NCI-H526 (cell line): ENCODE results near the gene CPLX4.

Experiments
- DNase-seq, 2 experiments: peaks; one replicate each; lab custom pipeline; 2025; lab: John Stamatoyannopoulos, UW

CPLX4 gene, protein sequence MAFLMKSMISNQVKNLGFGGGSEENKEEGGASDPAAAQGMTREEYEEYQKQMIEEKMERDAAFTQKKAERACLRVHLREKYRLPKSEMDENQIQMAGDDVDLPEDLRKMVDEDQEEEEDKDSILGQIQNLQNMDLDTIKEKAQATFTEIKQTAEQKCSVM

GRCh38 chr18:59318460-59319050 lies at the start of gene CPLX4:
Gene CPLX4, minus strand, starts transcription at chr18:59318649. Its CDS starts 187 bp downstream, at chr18:59318462.
- no peak for DNase-seq

- DNase-seq, result no peak
Observed at GRCh38 chr18:59360381-59360780, 41.9 kb upstream of the CPLX4 start.

GRCh38 chr18:59359576-59359952 lies 41.1 kb upstream of the CPLX4 start:
- DNase-seq, result peak; percentile 76 to 80

GRCh38 chr18:59358712-59359575 lies 40.5 kb upstream of the CPLX4 start, which contains the start of gene LMAN1:
Gene LMAN1, minus strand, starts transcription at chr18:59359265. Its CDS starts 21 bp downstream, at chr18:59359244.
- peak; percentile 82 to 98 for DNase-seq

GRCh38 chr18:59358414-59358711 lies 39.9 kb upstream of the CPLX4 start:
- no peak for DNase-seq

DNA sequence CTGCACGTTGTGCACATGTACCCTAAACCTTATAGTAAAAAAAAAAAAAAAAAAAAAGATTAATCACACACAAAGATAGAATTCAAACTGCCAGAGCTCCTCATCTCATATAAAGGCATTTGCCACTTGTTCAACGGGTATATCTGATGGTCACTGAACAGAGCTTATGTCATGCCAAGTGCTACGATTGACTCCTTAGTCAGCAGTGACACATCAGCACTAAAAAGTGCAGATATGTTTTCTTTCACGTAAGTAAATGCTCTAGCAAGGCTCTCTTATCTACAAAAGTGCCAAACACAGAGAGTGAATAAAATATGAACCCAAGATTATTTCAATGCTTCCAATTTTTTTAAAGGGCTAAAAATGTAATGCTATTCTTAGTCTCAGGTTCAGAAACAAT lies 39.5 kb upstream of the CPLX4 start:
- no peak for DNase-seq

DNA sequence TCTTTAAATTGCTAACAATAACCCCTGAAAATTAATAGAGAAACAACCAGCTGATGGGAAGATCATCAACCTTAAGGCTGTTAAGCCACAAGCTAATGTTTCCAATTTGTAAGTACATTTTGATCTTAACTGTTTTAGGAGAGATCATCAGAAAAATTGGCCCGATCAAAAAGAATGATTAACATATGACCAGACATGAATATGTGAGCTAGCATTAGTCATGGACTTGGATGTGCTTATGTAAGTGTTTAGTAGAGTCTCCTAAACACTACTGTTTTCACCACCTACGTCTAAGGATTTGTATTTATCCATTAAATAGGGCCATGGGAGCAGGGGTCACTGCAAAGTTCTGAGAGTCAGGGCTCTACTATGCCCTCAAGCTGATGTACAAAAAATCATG lies 36.3 kb upstream of the CPLX4 start:
- DNase-seq, result no peak

DNA sequence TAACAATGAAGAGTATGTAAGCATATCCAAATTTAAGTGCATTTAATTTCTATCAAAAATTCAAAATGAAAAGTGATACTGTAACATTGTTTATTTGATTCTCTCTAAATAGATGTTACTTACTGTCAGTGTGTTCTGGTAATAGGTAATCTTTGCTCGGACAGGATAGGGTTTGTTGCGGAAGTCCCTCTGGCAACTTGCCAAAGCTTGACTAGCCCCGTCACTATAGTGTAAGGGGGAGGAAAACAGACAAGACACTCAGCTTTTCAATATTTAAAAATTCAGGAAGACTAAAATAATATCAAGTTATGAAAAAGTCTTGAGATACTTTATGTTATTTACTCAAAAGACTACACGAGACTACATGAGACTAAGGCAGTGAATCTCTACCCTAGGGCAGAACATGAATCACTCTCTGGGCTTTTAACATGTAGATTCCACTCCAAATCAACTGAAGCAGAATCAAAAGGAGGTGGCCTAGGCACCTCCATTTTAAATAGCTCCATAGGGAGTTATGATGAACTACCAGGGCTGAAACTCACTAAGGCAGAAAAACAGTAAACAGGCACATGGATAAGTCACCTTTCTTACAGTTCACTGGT lies 34.7 kb upstream of the CPLX4 start:
- no peak for DNase-seq

DNA sequence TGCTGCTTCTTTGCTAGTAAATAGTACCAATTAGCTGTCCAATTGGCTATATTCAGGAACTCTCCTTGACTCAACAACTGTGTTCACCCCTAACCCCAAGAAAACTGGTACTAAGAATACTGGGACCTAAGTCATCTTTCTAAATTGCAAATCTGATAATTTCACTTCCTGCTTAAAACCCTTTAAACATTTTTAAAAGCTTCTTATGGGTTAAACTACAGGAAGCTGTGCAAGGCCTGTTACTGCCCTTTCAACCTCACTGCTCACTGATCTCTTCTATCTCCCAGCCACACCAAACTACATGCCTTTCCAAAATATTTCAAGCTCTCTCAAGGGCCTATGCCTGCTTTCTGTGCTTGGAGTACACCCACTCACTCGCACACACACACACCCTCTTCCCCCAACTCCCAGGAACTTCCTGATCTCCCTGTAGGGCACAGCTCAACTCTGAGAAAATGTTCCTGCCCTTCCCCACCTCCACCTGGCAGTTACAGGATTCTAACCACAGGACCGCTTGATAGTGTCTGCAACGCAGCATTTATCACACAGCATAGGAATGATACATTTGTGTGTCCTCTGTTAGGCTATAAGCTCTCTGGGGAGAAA lies 33.9 kb upstream of the CPLX4 start:
- DNase-seq, result no peak

DNA sequence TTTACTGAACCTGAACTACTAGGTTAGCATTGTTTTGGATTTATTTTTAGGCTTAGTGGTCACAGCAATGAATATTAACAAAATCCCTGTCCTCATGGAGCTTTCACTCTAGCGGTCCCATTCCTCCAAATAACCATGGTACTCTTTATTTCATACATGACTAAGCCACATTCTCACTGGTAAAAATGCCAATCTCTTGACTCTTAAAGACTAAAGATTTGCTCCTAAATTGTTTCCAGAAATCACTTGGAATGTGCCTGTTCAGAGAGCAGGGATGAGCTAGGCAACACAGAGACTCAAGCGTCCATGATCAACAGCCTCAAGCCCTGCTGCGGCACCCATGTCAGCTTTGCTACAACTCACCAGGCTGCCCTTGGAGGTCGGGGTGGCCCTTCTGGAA lies 27.1 kb upstream of the CPLX4 start:
- no peak for DNase-seq

DNA sequence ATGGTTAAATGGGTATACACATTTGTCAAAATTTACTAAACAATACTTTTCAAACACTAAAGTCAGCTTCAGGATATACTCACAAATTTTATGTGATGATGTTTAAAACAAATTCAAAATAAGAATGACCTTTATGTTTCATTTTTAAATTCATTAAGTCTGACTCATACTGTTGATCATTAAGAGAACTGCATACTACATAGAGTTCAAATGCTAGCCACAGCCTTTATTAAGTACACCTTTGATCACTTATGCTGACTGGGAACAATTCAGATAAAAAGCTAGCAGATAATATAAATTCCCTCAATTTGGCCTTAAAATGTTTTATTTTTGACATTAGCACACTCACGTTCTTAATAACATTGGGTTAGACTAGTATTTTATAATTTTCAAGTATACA lies 26.5 kb upstream of the CPLX4 start:
- DNase-seq, result no peak

GRCh38 chr18:59343926-59344325 lies 25.5 kb upstream of the CPLX4 start:
- DNase-seq, result no peak

- no peak for DNase-seq
Observed at GRCh38 chr18:59340817-59341216, 22.4 kb upstream of the CPLX4 start.

GRCh38 chr18:59340312-59340711 lies 21.9 kb upstream of the CPLX4 start:
- no peak for DNase-seq

GRCh38 chr18:59332986-59333385 lies 14.5 kb upstream of the CPLX4 start:
- DNase-seq, result no peak

DNA sequence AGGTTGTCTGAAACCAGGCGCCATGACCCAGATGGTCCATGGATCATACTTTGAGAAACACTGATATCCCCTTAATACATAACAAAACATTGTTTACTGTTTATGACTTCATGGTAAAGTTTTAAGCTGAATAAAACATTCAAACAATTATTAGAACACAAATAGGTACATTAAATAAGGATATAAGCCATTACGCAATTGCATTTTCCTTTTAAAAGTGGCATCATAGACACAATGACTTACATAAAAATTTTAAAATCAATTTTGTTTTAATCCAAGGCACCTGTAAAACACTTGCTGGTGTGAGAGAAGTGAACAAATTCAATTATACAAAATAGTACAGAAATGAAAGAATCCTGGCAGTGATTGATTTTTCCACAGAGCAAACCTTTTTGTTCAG lies 10.2 kb upstream of the CPLX4 start:
- no peak for DNase-seq

DNA sequence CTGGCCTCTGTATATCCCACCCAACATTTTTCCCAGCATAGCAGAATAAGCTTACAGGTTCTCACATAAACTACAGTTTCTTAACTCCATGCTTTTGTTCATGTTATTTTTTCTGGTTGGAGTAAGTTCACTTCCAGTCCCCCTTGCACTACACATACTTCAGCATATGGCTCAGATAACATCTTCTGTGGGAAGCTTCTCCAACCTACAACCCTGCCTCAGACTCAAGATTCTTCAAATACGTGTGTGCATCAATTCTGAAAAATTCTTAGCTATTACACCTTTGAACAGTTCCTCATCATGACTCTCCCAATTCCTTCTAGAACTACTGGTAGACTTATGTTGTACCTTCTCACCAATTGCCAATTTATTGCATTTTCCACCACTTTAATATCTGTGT lies 7.5 kb upstream of the CPLX4 start:
- DNase-seq, result no peak

DNA sequence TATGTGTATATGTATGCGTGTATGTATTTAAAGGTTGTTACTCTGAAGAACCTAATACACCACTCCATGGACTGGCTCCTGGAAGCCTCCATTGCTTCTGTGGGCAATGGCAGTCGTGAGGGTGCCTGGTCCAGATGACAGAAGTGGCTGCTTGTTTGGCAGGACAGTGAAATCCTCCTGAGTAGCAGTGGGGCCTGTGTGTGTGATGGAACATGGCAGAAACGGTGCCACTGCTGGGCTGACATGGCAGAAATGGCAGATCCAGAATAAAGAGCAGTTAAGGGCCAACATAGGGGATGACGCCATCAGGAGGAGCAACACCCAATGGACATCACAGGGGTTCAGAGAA lies 6.1 kb upstream of the CPLX4 start:
- no peak for DNase-seq

DNA sequence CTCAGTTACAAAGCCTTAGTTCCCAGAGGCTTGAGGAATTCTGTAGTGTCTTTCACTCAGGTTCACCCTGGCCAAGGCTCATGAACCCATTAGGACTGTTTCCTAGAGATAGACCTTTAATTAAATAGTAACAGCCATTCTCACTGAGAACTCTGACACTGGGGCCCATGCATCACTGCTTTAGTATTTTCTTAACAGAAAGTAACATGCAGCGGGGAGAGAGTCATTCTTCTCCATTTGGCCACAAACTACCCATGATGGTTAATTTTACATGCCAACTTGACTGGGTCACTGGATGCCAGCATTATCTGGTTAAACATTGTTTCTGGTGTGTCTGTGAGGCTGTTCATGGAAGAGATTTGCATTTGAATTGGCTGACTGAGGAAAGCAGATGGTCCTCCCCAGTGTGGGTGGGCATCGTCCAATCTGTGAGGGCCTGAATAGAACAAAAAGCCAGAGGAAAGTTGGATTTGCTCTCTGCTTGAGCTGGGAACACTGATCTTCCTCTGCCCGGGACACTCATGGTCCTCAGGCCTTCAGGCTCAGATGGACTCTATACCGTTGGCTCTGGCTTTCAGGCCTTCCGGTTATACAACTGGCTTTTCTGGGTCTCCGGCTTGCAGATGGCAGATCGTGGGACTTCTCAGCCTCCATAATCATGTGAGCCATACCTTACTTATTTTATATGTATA lies 5.6 kb upstream of the CPLX4 start:
- no peak for DNase-seq

- DNase-seq, result no peak
Observed at GRCh38 chr18:59311631-59312030, 6.8 kb downstream of the CPLX4 start.

GRCh38 chr18:59308938-59309260 lies 9.6 kb downstream of the CPLX4 start:
- no peak for DNase-seq

DNA sequence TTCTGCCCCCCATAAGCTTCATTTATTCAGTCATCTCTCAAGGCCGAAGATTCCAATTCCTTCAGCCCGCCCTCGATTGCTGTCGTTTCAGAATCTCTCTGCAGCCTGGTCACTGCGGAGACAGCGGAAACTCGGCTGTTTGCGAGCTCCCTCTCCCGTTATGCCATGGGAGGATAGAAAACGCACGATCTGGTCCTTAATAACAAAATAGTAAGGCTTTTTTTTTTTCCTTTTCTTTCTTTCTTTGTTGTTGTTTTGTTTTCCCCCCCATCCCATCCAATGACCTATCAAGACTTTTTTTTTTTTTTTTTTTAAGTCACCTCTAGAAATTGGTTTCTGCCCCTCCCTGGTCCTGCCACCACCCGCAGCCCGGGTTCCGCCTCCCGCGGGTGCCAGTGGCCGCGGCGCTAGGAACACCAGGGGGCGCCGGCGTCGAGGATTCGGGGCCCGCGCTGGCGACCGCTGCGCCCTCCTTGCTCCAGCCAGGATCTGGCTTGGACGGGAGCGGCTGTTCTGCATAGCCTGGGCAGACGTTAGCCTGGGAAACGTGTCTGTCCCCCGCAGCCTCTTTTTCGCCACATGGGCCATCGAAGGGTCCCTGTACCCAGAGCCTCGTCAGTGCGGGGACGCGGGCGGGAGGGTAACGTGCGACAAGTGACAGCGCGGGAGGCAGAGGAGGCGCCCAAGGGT lies 10.1 kb downstream of the CPLX4 start:
- peak; percentile 12 to 81 for DNase-seq
